Spleen (tissue), 11 donors: ENCODE measurements around the gene XRRA1. TPM values are rescaled to one million over a fixed set of nuclear protein-coding genes. Genes with fewer than 3 reads are reported as not detected.

ENCODE experiments used
- DNase-seq: peaks from one replicate; pipeline ENCODE4 v3.0.0-alpha.2; 2020
- H3K27ac ChIP-seq, 8 donors: fragments of 200-600 bp; sonication (generic) in 7 of 8; 1 replicate in 4 of 8; 2 replicates in 4 of 8; pipeline versions ENCODE4 v1.5.0 to v1.8.0; 2016 to 2021; ENCODE audit warnings: inconsistent platforms in 4 of 8, mild to moderate bottlenecking in 4 of 8, moderate library complexity in 1 of 8
- H3K27me3 ChIP-seq, 7 donors: fragments of 200-600 bp; sonication (generic) in 6 of 7; replicated peaks in 1 of 7; 1 replicate in 4 of 7; 2 replicates in 3 of 7; pipeline versions ENCODE4 v1.5.0 to v1.8.0; 2016 to 2021; ENCODE audit warnings: inconsistent platforms in 3 of 7, mild to moderate bottlenecking in 1 of 7
- H3K36me3 ChIP-seq, 6 donors: fragments of 200-600 bp; sonication (generic) in 5 of 6; 1 replicate in 4 of 6; 2 replicates in 2 of 6; pipeline versions ENCODE4 v1.5.0 to v1.8.0; 2016 to 2021; ENCODE audit warnings: inconsistent platforms in 2 of 6
- H3K4me1 ChIP-seq, 6 donors: fragments of 200-600 bp; sonication (generic) in 5 of 6; 1 replicate in 3 of 6; 2 replicates in 3 of 6; pipeline versions ENCODE4 v1.5.0 to v1.8.0; 2016 to 2021; ENCODE audit warnings: inconsistent platforms in 3 of 6
- H3K4me3 ChIP-seq, 8 donors: fragments of 200-600 bp; sonication (generic) in 7 of 8; 1 replicate in 4 of 8; 2 replicates in 4 of 8; pipeline versions ENCODE4 v1.5.0 to v1.8.0; 2016 to 2021; ENCODE audit warnings: inconsistent platforms in 4 of 8, mild to moderate bottlenecking in 4 of 8, moderate library complexity in 2 of 8
- H3K9me3 ChIP-seq, 8 donors: fragments of 200-600 bp; sonication (generic) in 7 of 8; 1 replicate in 4 of 8; 2 replicates in 4 of 8; pipeline versions ENCODE4 v1.5.0 to v1.8.0; 2016 to 2021; ENCODE audit warnings: inconsistent platforms in 4 of 8
- CTCF ChIP-seq, 11 experiments: fragments of 200-600 bp in 7 of 11; fragments of 450-650 bp in 4 of 11; sonication (generic) in 4 of 11; IDR thresholded peaks in 8 of 11; conservative IDR thresholded peaks in 3 of 11; 1 replicate in 7 of 11; 2 replicates in 4 of 11; pipeline versions ENCODE4 v1.4.0 to v1.8.0; 2016 to 2021; ENCODE audit warnings: antibody characterized with exemption in 11 of 11, inconsistent platforms in 4 of 11, mild to moderate bottlenecking in 1 of 11
- POLR2A ChIP-seq, 3 donors: fragments of 450-650 bp; IDR thresholded peaks; one replicate each; pipeline ENCODE4 v1.5.1; 2017; ENCODE audit warnings: antibody characterized with exemption in 3 of 3, mild to moderate bottlenecking in 1 of 3
- POLR2AphosphoS5 ChIP-seq, 3 donors: sonication (generic); formaldehyde crosslinking; IDR thresholded peaks; one replicate each; pipeline ENCODE4 v1.5.1; 2017; ENCODE audit warnings: antibody characterized with exemption in 3 of 3
- WGBS, 5 donors: extraction: QIAGEN DNeasy Blood & Tissue Kit in 3 of 5; methylation state at CpG; one replicate each; pipeline versions ENCODE4 v1.1.5 to v1.1.7; 2013 to 2018; 5-methylcytosine and 5-hydroxymethylcytosine counted together
- intact Hi-C: fragments of 100-400 bp; cut with DNase I; formaldehyde crosslinking; loops from one replicate; pipeline ENCODE4 v1.15.0; 2023; ENCODE audit warnings: low total_unique reads
- polyA plus RNA-seq, 3 donors: library from polyadenylated mRNA; stranded (reverse); fragments of 200-250 nt; gene quantifications; one replicate each; pipeline ENCODE4 v1.2.1, GENCODE V29; 2013
- total RNA-seq, 7 donors: library from RNA; depleted of rRNA in 3 of 7; stranded (reverse); fragments of >200 nt in 3 of 7; fragmentation: NEBNext Ultra II Directional in 4 of 7; extraction: Animal tissue kit (Norgen Biotek cat#: 25700) in 4 of 7; gene quantifications; one replicate each; pipeline versions ENCODE4 v1.1.0 to v1.2.1, GENCODE V29; 2016 to 2021
- donor health status: healthy with polysubstance abuse.
- donor health status: DM: no; HTN: no; CAD: no; lungs with moderate emphysema.
- donor health status: DM: no; HTN: no; CAD: no.
- donor health status: Bipolar disorder and iron deficiency.
- donor health status: healthy.
- donor health status: DM: no; HTN: no; CAD: no.
- donor health status: DM: yes; HTN: yes; CAD: no.

The XRRA1 gene
- total and polyA plus RNA-seq, 10 donors: 1.4 to 60.1 (median 17.8) TPM

- Histone ChIP-seq H3K4me3 (no peak overlapping the region), H3K27ac (no peak overlapping the region), H3K27me3 (no peaks in the 10 kb centered on the region), H3K4me1 (peaks cover 0 to 6% (median 0%) of the 10 kb centered on the region in 6 donors), H3K36me3 (peaks cover 0 to 33% (median 12%) of the 10 kb centered on the region in 6 donors), H3K9me3 (no peaks in the 10 kb centered on the region)
- intact Hi-C loops: loop anchor here (5.0 to 10.0 kb wide), 3 partner anchors 107 to 450 kb away; no protein-coding TSS in a partner anchor
- DNase-seq: no peak
- WGBS, 5 donors: 87 to 98% (median 93%) methylated on average over 4 of the region's 4 CpGs
- no peak for TF ChIP-seq POLR2AphosphoS5 (IDR thresholded peaks at IDR 0.05)
- no peak for TF ChIP-seq CTCF (IDR thresholded peaks at IDR 0.05 in 8 of 11, conservative IDR thresholded peaks at IDR 0.05 in 3 of 11)
- TF ChIP-seq POLR2A (IDR thresholded peaks at IDR 0.05): no peak
Observed at GRCh38 chr11:74925281-74925680, 23.6 kb downstream of the XRRA1 start.

GRCh38 chr11:74923125-74923524 lies 25.8 kb downstream of the XRRA1 start:
- Histone ChIP-seq H3K27me3 (no peaks in the 10 kb centered on the region), H3K4me3 (no peak overlapping the region), H3K27ac (no peak overlapping the region), H3K4me1 (no peaks in the 10 kb centered on the region), H3K36me3 (peaks cover 0 to 47% (median 27%) of the 10 kb centered on the region in 6 donors), H3K9me3 (no peaks in the 10 kb centered on the region)
- intact Hi-C loops: loop anchor here (10.0 kb wide), 2 partner anchors 222 to 452 kb away; no protein-coding TSS in a partner anchor
- DNase-seq: no peak
- TF ChIP-seq POLR2AphosphoS5 (IDR thresholded peaks at IDR 0.05): no peak
- TF ChIP-seq CTCF (IDR thresholded peaks at IDR 0.05 in 8 of 11, conservative IDR thresholded peaks at IDR 0.05 in 3 of 11): no peak
- TF ChIP-seq POLR2A (IDR thresholded peaks at IDR 0.05): no peak

DNA sequence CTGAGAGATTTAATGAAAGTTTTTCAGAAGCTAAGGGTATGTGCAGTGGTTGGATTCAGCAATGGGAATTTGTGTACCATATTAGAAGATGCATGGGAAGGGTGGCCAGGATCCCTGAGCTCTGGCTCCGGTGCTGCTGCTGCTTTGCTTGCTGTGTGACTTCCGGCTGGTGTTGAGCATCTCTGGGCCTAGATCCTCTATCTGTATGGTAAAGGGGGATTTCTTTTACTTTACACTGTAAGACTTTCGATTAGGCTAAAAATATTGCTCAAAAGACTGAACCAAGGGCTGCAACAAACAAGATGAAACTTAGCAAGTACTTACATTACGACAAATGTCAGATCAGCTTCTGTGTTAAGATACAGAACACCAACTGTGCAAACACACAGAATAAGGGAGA lies 39.1 kb downstream of the XRRA1 start:
- Histone ChIP-seq H3K36me3 (peaks cover 0 to 86% (median 21%) of the 10 kb centered on the region in 6 donors), H3K27me3 (no peaks in the 10 kb centered on the region), H3K27ac (peak overlapping the region in 6 of 8 donors; percentile 7 to 52 (median 24)), H3K9me3 (no peaks in the 10 kb centered on the region), H3K4me3 (no peak overlapping the region), H3K4me1 (peaks cover 0 to 34% (median 12%) of the 10 kb centered on the region in 6 donors)
- TF ChIP-seq CTCF (IDR thresholded peaks at IDR 0.05 in 8 of 11, conservative IDR thresholded peaks at IDR 0.05 in 3 of 11): no peak
- TF ChIP-seq POLR2A (IDR thresholded peaks at IDR 0.05): no peak
- intact Hi-C loops: no loop called here
- DNase-seq: no peak
- WGBS, 5 donors: 65 to 89% (median 72%) methylated on average over 4 of the region's 4 CpGs

DNA sequence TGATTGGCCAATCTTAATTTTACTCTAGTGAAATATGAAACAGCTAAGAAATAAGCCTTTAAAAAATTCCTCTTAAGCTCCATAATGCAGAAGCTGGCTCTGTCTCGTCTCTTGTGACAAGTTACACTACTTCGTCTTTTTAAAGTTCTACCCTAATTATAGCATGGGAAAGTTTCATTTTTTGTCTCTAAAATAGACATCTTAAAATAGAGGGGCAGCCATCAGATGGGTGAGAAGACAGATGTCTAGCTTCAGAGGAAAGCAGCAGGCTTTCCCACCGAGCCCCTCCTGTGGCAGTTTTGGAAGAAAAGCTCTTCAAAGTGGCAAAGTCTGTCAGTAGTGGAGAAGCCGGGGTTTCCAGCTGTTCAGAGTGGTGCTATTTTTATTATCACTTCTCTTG lies 39.5 kb downstream of the XRRA1 start:
- Histone ChIP-seq H3K9me3 (no peaks in the 10 kb centered on the region), H3K27me3 (no peaks in the 10 kb centered on the region), H3K27ac (peak overlapping the region in 6 of 8 donors; percentile 7 to 52 (median 24)), H3K4me3 (no peak overlapping the region), H3K4me1 (peaks cover 0 to 36% (median 13%) of the 10 kb centered on the region in 6 donors), H3K36me3 (peaks cover 0 to 82% (median 18%) of the 10 kb centered on the region in 6 donors)
- no peak for TF ChIP-seq POLR2A (IDR thresholded peaks at IDR 0.05)
- no peak for TF ChIP-seq CTCF (IDR thresholded peaks at IDR 0.05 in 8 of 11, conservative IDR thresholded peaks at IDR 0.05 in 3 of 11)
- TF ChIP-seq POLR2AphosphoS5 (IDR thresholded peaks at IDR 0.05): no peak
- WGBS, 5 donors: 43 to 68% (median 56%) methylated on average over 4 of the region's 4 CpGs
- DNase-seq: no peak
- intact Hi-C loops: no loop called here
